NCI-H1092 (cell line): ENCODE results near the gene ATP1A2.

Experiments
- DNase-seq: peaks from one replicate; lab custom pipeline; 2025; lab: John Stamatoyannopoulos, UW

ATP1A2 gene

GRCh38 chr1:160085686-160086455 is 29.7 kb upstream of the ATP1A2 start:
- DNase-seq: peak; percentile 62

DNA sequence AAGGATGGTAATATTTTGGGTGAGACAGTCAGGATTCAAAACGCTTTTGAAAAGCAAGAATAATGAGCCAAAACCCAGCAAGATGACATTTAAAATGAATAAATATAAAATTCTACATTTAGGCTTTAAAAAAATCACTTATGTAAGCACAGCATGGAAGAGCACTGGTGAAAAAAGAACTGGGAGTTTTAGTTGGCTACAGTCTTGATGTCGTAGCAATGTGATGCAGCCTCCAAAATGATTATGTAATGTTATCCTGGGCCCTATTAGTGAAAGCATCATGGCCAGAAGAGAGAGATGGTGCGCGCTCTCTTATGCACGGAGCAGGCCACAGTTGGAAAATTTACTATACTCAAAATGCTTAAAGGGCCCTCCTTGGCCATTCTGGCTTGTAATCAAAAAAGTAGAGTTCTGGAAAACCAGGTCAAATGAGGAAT is 29.1 kb upstream of the ATP1A2 start:
- no peak for DNase-seq

DNA sequence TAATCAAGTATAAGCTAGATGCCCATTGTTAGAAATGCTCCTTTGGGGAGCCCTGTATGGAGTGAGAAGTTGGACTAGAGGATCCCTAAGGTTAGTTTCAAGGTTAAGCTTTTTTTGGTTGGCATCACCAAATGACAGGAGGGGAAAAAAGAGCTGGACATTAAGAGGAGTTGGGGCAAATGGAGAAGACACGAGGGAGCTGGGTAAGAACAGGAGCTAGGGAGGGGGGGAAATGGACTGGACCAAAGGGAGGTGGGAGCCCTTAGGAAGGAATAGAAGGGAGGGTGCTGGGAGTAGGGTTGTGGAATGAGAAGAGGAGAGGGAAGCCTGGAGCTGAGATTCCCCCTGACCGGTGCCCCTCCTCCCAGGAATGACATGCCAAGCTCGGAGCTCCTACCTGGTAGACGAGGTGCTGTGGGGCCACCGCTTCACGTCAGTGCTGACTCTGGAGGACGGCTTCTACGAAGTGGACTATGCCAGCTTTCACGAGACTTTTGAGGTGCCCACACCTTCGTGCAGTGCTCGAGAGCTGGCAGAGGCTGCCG is 28.4 kb upstream of the ATP1A2 start:
- DNase-seq: no peak

DNA sequence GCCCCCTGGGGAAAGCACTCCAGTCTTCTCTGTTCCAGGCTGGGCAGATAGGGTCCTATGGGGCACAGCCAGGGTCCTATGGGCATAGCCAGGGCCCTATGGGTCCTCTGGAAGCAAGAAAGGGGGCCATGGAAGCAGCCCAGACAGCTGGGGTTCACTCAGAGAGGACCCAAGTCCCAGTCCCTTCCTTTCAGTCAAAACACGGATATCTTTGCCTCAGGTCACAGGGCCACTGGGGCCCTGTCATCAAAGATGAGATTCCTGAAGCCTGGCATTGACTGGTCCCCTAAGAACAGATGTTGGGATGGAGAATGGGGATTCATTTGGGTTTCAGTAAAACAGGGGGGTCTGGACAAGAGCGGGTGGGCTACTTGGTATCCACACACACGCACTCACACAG is 25.7 kb upstream of the ATP1A2 start:
- no peak for DNase-seq

DNA sequence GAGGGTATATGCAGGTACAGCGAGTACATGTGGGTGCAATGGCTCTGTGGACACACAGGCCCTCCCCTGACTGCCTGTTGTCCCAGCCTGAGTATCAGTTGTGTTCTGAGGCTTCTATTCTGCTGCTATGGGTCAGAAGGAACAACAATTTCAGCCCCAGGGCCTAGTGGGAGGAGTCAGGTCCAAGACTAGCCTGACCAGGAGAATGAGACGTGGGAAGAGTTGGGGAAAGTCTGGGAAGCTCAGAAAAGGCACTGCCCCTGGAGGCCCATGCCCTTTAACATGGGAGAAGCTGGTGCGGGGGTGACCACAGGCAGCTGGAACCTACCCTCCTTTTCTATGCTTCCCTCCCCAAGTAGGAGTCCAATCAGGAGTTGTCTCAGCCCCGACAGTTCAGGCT is 24.8 kb upstream of the ATP1A2 start:
- no peak for DNase-seq

DNA sequence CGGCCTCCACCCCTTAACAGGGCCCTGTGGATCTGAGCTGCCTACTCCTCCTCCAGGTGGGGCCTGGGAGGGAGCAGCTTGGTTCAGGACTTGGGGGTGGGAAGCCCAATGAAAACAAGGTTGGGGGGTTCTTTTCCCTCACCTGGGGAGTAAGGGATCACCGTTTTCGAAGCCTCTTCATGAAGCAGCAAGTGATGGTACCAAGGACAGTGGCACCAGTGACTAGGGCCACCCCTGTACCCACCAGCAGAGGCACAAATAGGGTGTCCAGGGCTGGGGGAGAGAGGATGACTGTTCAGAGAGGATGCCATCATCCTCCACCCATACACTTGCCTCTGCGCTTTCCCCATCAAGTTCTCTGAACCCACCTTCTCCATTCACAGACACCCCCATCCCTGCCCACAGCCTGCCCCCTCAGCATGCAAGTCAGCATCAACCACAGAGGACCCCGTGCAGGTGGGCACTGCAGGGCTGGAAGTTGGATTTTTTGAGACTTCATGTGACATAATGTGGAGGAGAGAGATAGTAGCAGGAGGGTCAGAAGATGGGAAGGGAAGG is 23.8 kb upstream of the ATP1A2 start:
- DNase-seq: no peak

DNA sequence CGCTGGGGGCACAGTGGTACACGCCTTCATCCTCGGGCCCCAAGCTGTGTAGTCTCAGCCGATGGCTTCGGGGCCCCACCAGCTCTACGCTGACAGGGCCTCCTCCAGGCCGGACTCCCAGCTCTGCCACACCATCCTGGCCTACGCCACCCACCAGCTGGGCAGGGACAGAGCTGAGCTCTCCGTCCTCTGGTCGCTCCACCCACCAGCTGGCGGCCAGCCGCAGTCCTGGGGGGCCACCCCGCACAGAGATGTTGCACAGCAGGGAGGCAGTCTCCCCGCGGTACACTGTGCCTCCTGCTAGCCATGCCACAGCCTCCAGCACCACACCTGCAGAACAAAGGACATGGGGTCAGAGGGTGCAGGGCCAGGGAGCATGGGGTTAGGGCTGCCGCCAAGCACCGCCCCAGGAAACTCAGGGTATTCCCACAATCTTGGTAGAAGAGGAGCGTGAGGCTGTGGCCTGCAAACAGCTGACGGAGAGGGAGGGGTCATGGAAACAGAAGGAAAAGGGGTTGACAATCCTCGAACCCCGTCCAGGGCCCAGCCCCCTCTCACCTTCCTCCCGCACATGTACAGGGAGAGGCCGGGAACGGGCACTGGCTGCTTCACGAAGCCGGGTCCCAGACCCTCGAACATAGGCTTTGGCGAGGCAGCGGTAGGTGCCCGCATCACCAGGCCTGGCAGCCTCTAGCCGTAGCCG is 23.0 kb upstream of the ATP1A2 start:
- DNase-seq: no peak

DNA sequence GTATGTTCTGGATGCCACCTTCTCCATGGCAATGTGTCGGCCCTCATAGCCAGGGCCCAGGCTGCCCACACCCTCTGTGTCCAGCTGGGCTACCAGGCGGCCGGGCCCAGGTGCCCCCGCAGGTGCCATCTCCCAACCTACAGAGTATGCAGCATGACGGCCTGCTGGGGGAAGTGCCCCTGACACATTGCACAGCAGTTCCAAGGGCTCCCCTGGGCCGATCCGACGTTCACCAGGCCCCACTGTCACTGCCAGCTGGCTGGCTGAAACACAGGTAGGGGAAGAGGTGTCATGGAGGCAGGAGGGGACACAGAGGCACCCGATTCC is 22.5 kb upstream of the ATP1A2 start:
- no peak for DNase-seq

DNA sequence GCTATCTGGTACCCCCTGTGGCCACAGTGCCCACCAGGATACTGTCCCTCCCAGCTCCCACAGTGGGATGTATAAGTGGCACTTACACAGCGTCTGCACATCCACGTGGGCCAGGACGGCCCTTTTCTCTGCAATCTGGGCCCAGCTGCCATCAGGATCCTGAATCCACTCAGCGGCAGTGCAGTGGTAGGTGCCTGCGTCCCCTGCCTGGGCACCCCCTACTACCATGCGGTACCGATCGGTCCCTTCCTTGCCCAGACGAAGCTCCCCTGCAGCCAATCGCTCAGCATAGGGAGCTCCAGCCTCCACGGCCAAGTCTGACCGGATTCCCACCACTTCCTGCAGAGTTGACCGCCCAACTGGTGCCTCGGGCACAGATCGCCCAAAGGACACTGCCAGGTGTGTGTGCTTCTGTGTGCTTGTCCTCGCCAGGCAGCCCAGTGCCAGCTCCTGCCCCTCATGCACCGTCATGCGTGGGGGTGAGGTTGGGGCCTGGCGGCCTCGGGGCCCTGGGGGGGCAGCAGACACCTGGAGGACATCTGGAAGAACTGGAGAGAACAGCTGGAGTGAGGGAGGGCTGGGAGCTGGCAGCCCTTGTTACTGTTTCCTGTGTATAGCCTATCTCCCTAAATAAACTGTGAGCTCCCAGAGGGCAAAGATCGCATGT is 21.8 kb upstream of the ATP1A2 start:
- DNase-seq: no peak

DNA sequence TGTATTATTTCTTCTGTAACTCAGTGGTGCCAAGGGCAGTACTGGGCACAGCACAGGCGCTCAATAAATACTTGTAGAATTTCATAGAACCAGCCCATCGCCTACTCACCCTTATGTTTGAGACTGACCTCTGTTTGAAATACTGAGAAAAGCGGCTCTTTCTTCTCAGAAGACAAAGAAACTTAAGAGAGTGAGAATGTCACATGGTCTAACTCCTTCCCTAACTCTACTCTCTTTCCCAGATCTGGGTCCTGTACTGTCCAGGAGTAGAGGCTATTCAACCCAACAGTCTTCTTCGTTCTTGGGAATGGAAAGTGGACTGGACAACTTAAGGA is 21.3 kb upstream of the ATP1A2 start:
- DNase-seq: no peak

DNA sequence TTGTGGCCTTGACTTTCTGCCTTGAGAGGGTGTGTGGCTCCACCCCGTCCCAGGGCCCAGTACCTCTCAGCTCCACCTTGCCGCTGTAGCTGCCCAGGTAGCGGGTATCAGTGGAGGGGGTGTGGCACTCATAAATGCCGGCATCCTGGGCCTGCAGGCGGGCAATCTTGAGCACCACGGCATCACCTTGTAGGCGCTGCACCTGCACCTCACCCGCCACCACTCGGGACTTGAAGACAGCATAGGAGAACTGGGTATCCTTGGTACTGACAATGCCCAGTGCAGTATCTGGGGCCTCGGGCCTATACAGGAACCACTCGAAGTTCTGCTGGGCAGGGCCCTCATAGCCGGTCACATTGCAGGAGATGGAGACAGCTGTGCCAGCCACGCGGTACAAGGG is 20.8 kb upstream of the ATP1A2 start:
- DNase-seq: no peak

- DNase-seq: no peak
Observed at GRCh38 chr1:160095382-160096105, 20.0 kb upstream of the ATP1A2 start.

- DNase-seq: no peak
Observed at GRCh38 chr1:160096274-160097116, 19.1 kb upstream of the ATP1A2 start.

GRCh38 chr1:160097151-160097910 is 18.2 kb upstream of the ATP1A2 start:
- DNase-seq: no peak

- DNase-seq: peak; percentile 65
Observed at GRCh38 chr1:160097911-160098851, 17.4 kb upstream of the ATP1A2 start, which contains the start of gene IGSF8. Gene IGSF8 (minus strand): TSS chr1:160098619. CDS start chr1:160098472, 147 bp downstream.

- peak; percentile 90 for DNase-seq
Observed at GRCh38 chr1:160098852-160099561, 16.6 kb upstream of the ATP1A2 start.

- DNase-seq: no peak
Observed at GRCh38 chr1:160099716-160100375, 15.7 kb upstream of the ATP1A2 start.
